ENCODE data around the gene PTPRCAP.
"Not testable (repeated sequence)": the region's sequence is repeated elsewhere in the genome, so short reads cannot be mapped to it uniquely, and the experiment has no call there.

PTPRCAP gene

DNA sequence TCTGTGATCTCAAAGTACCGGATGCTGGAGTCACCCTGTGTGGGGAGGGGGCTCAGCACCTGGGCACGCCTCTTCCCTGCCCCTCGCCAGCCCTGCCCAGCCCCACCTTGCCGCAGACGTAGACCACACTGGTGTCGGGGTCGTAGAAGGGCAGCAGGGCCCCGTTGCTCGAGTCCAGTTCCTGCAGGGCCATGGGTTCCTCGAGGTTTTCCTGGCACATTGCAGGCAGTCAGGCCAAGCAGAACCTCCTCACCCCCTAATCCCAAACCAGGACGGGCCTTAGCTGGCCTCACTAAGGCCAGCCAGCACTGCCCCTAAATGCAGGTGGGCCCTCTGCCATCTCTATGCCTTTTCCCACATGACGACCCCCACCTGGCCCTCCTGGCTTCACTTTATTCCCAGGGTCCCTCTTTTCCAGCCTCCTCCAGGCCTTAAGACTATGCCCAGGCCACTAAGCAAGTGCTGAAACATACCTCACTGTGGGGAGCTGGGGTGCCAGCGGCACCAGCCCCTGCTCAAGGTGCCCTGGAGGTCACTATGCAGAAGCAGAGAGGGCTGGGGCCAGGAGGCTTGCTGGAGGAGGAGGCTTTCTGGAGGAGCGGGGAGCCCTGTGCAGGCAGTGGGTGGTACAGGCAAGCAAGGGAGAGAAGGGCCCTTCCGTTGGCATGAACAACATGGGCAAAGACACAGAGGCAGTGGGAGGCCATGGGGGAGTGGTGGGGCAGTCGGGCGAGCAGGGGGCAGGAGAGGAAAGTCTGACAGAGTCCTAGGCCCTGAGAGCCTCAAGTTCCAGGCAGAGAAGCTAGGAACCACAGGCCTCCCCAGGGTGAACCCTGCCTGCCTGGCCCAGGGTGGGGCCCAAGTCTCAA is 3.0 kb upstream of the PTPRCAP start:
- no peak for DNase-seq

DNA sequence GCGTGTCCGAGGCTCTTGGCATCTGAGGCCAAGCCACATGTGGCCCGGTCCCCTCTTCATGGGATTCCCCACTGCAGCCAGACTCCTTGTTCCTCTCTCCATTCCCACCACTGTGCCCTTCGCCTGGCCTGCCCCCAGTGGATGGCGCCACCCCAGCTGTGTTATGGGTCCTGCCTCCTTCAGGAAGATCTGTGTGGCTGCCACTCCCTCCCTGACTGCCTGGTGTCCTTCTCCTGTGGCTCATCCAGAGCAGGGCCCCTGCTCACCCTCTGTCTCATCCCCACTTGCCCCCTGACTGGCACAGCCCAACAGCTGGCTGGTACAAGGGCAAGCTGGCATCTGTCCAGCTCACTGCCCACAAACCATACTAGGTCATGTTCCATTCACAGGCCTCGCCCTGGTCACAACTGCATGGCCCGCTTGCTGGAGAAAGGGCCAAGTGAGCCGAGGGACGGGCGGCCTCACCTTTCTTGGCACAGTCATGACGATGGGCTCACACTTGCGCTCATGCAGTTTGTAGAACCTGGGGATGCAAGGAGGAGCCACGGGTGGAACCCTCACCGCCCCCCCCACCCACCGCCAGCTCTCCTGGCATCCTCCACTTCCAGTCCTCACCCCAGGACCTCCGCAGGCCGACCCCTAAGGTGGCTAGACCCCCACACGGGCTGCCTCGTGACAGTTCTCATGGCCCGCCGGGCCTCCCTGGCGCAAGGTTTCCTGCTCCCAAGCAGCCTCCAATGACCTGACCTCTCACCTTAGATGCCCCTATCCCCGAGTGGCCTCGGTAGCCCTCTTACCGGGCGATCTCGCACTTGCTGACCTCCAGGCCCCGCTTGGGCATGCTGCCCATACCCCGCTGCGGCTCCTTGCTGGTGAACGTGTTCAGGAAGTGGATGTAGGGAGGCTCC is 2.1 kb upstream of the PTPRCAP start:
- DNase-seq = no peak

DNA sequence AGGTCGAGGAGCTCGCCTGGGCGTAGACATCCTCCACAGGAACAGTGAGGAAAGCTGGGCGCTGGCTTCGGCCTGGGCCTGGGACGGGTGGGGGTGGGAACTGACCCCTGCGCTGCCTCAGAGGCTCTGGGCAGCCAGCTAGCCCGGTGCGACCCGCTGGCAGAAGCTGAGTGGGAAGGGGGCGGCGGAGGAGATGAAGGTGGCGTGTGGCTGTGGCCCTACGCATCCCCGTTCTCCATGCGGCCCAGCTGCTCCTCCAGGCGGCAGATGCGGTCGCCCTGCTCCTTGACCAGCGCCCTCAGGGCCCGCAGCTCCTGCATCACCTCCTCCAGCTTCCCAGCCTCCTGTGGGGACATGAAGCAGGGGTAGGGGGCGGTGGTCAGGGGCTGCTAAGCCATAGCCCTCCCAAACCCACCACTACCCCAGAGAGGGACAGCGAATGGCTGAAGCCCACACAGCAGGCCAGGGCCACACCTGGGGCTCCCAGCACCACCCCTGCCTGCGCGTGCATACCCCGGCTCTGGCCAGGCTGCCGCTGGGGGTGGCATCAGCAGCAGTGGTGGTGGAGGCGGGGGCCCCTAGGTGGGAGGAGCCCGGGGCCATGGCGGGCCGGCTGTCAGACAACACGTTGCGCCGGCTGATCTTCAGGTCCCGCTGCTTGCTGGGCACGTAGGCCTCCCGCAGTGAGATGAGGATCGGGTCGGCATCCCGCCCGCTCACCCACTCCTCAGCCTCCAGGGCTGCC is 848 bp upstream of the PTPRCAP start:
- DNase-seq = peak; percentile 64 to 72

DNA sequence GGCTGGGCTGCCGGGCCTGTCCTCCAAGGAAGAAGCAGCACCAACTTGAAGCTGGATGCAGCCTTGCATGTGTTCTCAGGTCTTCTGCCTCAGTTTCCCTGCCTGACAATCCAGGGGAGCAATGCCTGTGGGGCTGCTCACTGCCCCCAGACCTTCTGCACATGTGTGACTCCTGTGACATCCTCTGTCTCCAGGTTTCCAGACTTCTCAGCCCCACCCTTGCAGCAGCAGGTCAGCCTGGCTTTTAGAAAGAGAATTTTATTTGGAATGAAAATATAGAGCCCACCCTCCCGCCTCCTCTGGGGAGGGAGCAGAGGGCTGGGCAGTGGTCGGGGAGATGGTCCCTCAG is 301 bp upstream of the PTPRCAP start:
- DNase-seq = no peak

DNA sequence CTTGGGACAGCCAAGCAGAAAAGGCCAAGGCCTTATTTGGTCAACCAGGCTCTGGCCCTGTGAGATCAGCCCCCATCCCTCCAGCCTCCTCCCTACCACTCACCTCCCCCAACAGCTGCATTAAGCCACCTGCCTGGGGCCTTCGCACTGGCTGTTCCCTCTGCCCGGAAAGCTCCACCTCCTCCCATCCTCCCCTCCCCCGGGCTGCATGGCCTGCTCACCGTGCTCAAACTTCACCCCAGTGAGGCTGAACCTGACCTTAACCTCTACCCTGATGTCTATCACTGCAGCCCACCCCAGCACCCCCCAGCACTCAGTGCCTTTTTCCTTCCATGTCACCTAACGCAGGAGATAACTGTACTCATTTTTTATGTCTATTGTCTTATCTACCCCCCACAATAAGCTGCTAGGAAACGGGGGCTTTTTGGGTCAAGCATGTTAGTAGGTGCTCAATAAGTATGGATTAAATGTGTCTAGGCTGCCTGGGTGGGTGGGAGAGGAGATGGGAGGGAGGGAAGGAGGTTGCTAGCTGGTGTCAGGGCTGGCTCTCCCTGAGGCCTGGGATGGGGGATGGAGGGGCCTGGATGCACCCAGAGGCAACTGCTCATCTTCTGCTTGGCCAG is 912 bp downstream of the PTPRCAP start:
- peak; percentile 45 to 62 for DNase-seq

DNA sequence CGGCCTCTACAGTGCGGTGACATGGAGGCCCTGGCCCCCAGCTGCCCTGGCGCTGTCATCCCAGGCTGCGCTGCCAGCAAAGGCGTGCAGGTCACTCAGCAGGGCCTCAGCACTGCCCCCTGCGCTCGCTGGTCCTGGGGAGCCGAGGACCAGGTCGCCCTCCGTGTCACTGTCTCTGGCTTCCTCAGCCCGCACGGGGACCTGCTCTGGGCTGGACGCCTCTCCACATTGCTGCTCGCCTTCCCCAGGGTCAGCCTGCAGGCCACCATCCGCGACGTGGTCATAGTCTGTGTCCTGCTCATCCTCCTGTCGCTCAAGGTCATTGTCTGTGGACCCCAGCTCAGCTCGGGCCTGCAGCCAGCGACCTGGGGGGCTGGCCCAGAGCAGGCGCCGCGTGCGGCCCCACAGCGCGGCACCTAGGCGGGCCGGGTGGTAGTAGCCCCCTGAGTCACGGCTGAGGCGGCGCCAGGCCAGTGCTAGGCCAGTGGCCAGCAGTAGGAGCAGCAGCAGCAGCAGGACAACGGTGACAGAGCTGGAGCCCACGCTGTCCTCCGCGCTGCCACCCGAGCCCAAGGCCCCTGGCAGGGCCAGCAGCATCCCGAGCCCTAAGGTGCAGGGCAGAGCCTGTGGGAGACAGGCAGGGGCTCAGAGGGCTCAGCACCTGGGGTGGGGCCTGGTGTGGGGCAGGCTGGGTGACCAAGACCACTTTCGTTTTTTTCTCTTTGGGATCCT is 1.6 kb downstream of the PTPRCAP start:
- no peak for DNase-seq

DNA sequence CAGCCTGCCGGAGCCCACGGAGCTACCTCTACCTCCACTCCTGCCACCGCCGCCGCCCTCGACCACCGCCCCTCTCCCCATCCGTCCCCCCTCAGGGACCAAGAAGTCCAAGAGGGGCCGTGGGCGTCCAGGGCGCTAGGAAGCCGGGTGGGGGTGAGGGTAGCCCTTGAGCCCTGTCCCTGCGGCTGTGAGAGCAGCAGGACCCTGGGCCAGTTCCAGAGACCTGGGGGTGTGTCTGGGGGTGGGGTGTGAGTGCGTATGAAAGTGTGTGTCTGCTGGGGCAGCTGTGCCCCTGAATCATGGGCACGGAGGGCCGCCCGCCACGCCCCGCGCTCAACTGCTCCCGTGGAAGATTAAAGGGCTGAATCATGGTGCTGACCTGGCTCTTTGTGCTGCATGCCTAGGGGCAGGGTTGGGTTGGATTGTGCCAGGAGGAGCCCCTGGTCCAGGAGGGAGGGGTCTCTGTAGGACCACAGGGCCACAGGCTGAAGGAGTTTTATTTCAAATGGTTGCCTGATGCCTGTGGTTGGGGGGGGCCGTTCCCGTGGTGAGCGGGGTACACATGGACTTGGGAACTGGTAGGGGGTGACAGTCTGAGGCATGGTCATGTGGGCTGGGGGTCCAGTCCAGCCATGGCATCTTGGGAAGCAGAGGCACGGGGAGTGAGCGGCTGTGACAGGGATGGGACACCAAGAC is 2.3 kb downstream of the PTPRCAP start:
- DNase-seq = no peak

DNA sequence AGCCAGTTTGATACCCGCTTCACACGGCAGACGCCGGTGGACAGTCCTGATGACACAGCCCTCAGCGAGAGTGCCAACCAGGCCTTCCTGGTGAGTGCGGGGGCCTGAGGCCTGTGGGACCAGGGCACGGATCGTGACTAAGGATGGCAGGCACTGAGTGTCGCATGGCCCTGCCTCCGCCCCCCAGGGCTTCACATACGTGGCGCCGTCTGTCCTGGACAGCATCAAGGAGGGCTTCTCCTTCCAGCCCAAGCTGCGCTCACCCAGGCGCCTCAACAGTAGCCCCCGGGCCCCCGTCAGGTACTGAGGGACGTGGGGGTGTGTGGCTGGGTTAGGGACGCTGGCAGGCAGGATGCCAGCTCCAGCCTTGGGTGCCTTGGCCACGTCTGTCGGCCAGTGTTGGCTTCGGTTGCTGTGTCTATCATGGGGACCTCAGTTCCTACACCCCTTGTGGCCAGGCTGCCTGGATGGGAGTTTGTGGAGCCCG is 3.0 kb downstream of the PTPRCAP start:
- no peak for DNase-seq

DNA sequence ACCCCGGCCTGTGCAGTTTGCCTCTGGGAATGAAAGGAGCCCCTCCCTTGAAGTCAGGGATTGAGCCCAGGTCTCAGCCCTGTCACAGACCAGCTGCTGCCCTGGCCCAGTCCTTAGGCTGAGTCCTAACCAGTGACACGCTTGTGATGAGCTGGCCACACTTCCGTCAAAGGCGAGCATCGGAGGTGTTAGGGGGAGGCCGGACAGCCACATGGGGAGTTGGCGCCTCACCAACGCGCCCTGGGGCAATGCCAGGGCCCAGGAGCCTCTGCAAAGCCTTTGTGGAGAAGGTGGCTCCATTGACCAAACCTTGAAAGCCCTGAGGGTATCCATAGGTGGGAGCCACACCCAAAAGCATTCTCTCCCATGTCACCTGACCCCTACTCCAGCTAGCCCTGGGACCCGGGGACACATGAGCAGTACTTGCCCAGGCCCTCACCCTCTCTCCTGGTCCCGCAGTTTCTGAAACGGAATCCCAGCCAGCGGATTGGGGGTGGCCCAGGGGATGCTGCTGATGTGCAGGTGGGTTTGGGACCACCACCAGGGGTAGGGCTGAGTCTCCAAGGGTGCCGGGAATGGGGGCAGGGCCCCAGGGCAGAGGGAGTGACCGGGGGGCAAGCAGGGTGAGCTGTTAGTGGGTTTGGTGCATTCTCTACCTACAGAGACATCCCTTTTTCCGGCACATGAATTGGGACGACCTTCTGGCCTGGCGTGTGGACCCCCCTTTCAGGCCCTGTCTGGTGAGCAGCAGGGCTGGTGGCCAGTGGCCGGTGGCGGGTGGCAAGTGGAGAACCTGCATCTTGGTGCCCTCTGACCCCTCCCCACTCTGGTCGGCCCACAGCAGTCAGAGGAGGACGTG is 3.7 kb downstream of the PTPRCAP start:
- DNase-seq = no peak

DNA sequence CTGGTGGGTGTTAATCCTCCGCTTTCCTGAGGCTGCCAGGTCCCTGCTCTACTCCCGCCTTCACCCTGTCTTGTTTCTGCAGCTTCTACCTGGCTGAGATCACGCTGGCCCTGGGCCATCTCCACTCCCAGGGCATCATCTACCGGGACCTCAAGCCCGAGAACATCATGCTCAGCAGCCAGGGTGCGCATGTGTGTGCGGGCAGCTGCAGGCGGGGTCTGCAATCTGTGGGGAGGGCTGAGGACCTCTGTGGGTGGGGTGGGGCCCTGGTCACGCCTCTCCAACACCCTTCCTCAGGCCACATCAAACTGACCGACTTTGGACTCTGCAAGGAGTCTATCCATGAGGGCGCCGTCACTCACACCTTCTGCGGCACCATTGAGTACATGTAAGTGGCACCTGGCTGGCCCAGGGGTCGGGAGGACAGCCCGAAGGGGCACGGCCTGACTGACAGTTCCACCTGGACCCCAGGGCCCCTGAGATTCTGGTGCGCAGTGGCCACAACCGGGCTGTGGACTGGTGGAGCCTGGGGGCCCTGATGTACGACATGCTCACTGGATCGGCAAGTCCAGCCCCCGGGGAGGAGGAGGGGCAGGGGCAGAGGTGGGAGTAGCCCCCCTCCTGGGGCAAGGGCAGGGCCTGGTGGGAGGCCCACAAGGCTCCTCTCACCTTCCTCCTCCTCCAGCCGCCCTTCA is 4.7 kb downstream of the PTPRCAP start:
- DNase-seq = no peak

DNA sequence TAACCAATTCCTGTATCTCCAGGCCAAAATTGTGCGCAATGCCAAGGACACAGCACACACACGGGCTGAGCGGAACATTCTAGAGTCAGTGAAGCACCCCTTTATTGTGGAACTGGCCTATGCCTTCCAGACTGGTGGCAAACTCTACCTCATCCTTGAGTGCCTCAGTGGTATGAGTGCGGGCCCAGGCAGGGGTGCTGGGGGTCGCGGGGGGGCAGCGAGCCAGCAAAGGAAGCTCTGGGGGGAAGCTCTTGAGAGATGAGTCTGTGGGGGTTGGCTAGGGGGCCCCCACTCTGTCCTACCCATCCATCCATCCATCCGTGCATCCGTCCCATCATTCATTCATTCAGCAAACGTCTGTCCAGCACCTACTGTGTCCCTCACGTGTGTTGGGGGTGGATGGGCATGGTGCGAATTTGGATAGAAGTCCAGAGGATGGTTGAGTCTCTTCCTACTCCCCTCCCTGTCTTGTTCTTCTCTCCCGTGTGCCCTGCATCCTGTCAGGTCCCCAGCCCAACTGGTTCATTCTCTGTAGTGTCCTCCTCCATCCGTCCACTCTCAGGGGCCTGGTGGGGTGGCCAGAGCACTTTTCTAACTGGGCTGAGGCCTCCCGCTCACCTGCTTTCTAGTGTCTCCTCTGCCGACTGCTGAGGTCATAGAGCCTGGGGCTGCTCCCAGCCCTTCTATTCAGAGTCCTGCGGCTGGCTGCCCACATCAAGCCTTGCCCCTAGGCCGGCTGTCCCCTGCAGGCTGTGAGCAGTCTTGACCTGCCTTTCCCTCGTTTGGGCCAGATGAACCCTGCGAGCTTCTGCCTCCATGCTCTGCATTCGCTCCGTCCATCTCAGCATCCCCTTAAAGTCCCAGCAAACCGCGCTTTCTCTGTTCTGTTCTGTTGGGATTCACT is 5.9 kb downstream of the PTPRCAP start:
- DNase-seq = no peak

DNA sequence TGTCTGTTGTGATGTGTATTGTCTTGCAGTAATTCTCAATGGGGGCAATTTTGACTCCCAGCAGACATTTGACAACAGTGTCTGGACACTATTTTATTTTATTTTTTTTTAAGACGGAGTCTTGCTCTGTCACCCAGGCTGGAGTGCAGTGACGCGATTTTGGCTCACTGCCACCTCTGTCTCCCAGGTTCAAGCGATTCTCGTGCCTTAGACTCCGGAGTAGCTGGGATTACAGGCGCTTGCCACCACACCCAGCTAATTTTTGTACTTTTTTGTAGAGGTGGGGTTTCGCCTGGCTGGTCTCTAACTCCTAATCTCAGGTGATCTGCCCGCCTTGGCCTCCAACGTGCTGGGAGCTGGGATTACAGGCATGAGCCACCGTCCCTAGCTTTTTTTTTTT is 7.8 kb downstream of the PTPRCAP start:
- DNase-seq = no peak

DNA sequence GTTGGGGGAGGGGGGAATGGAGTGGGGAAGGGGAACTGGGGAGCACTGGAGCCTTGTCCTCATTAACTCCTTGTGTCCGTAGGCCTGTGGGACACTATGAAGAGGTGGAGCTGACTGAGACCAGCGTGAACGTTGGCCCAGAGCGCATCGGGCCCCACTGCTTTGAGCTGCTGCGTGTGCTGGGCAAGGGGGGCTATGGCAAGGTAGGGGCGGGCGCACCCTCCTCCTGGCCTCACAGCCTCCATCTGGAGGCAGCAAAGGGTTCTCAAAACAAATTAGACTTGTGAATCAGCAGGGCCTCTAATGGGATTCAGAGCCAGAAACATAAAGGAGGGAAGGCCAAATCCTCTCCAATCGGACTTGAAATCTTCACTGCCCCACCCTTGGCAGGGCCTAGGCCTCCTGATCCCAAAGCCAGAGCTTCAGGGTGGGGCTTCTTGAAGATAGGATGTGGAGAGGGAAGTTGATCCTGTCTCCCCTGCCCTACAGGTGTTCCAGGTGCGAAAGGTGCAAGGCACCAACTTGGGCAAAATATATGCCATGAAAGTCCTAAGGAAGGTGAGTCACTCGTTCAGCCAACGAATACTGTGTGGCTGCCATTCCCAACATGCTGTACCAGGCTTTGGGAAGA is 8.3 kb downstream of the PTPRCAP start:
- DNase-seq = no peak

DNA sequence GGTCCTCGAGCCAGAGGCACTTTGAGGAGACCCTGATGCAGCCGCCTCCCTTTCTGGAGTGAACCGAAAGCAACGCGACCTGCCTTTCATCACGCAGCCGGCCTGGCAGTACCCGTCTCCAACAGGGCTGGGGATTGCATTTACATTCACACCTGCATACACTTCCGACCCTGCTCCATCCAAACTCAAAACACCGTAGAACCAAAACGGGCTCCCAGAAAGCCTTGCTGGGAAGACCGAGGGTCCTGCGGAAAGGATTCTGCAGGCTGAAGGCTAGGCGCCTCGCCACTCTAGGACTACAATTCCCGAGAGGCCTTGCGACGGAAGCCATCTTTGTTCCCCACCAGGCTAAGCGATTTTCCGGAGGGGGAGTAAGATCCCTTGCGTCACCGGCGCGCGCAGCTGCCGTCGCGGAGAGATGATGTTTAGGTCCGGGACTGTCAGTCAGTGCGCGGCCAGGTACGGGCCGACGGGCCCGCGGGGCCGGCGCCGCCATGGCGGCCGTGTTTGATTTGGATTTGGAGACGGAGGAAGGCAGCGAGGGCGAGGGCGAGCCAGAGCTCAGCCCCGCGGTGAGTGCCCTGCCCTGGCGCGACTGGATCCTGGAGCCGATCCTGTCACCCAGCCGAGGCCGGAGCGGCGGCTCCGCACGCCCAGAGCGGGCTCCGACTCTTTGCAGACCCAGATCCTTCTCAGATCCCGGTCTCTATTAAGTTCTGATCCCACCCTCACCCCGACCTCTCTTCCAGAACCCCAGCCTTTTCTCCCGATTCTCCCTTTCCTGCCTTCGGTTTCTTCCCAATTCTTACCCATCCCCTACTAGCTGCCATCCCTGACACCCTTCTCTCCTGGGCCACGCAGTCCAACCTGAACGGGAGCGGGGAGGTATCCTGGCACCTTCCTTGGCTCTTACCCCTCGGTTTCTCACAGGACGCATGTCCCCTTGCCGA is 9.2 kb downstream of the PTPRCAP start, which contains the start of gene RPS6KB2:
Gene RPS6KB2, plus strand, starts transcription at position 443 of the 950 bp plus-strand sequence. Its CDS starts 52 bp downstream, at position 495.
- peak; percentile 99 to 100 for DNase-seq

DNA sequence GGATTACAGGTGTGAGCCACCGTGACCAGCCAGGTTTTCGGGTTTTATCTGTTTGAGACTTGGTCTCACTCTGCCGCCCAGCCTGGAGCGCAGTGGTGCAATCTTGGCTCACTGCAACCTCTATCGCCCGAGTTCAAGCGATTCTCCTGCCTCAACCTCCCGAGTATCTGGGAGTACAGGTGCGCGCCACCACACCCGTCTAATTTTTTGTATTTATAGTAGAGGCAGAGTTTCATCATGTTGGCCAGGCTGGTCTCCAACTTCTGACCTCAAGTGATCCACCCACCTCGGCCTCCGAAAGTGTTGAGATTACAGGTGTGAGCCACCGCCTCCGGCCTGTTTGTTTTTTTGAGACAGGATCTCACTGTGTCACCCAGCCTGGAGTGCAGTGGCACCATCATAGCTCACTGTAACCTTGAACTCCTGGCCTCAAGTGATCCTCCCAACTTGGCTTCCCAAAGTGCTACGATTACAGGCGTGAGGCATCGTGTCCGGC is 10.1 kb downstream of the PTPRCAP start:
- not testable (repeated sequence) for DNase-seq

DNA sequence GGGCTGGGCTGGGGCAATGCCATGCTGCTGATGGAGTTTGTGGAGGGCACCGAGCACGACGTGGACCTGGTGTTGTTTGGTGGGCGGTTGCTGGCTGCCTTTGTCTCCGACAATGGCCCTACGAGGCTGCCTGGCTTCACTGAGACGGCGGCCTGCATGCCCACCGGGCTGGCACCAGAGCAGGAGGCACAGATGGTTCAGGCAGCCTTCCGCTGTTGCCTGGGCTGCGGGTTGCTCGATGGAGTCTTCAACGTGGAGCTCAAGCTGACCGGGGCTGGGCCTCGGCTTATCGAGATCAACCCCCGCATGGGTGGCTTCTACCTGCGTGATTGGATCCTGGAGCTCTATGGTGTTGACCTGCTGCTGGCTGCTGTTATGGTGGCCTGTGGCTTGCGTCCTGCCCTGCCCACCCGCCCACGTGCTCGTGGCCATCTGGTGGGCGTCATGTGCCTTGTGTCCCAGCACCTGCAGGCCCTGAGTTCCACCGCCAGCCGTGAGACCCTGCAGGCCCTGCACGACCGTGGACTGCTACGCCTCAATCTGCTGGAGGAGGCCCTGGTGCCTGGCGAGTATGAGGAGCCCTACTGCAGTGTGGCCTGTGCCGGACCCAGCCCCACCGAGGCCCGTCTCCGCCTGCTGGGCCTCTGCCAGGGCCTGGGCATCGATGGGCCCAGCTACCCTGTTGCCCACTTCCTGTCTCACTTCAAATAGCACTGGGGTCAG is 13.4 kb downstream of the PTPRCAP start:
- DNase-seq = no peak
